HG03045 (cell line): ENCODE data around the gene MAP7.
"Not testable (repeated sequence)": the region's sequence is repeated elsewhere in the genome, so short reads cannot be mapped to it uniquely, and the experiment has no call there.

ENCODE experiments used
- ATAC-seq: cut with Tn5 transposase; IDR thresholded peaks from one replicate; pipeline ENCODE4 v1.9.1; 2021; ENCODE audit warnings: mild to moderate bottlenecking, moderate library complexity; ENCODE audit not compliant: unreplicated experiment

The MAP7 gene

GRCh38 chr6:136315594-136315993 is 234.6 kb downstream of the MAP7 start:
- ATAC-seq = no peak

- ATAC-seq = no peak
These were observed 237.2 kb downstream of the MAP7 start for GRCh38 chr6:136312975-136313374.

- no peak for ATAC-seq
These were observed 240.4 kb downstream of the MAP7 start for GRCh38 chr6:136309729-136310311.

GRCh38 chr6:136309171-136309570 is 241.1 kb downstream of the MAP7 start:
- no peak for ATAC-seq

- not testable (repeated sequence) for ATAC-seq
These were observed 241.8 kb downstream of the MAP7 start for GRCh38 chr6:136308469-136308868.

GRCh38 chr6:136307351-136307750 is 242.9 kb downstream of the MAP7 start:
- no peak for ATAC-seq

GRCh38 chr6:136306466-136306865 is 243.8 kb downstream of the MAP7 start:
- no peak for ATAC-seq

- ATAC-seq = no peak
These were observed 245.8 kb downstream of the MAP7 start for GRCh38 chr6:136304410-136304809.

GRCh38 chr6:136303516-136303915 is 246.7 kb downstream of the MAP7 start:
- no peak for ATAC-seq

GRCh38 chr6:136294621-136295020 is 255.6 kb downstream of the MAP7 start:
- ATAC-seq = no peak
